Stimulated activated CD8-positive, alpha-beta memory T cell treated with anti-CD3 and anti-CD28 coated beads, Interleukin-12 subunit alpha, Interleukin-12 subunit beta, amount 100 ng/mL, for 4 hours (primary cell): ENCODE results near the gene ARHGAP25.

Experiments
- DNase-seq: peaks from one replicate; pipeline ENCODE4 v3.0.0-alpha.2; 2020; ENCODE audit warnings: low read depth

The ARHGAP25 gene

DNA sequence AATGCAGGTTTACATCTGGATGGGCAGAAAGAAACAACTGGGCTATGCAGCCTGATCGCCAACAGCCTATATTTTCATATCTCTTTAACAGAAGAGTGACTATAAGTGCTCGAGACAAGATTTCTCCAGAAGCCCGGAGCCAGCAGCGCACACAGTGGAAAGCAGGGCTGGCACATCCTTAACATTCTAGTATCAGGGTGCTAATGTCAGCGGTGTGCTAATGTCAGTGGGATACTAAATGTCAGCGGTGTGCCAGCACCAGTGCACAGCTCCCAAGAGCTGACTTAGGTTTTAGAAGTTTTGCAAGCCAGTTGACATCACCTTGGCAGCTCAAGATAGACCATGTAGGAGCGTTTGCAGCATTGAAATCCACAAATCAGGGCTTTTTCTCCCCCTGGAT, 128.3 kb downstream of the ARHGAP25 start:
- no peak for DNase-seq

DNA sequence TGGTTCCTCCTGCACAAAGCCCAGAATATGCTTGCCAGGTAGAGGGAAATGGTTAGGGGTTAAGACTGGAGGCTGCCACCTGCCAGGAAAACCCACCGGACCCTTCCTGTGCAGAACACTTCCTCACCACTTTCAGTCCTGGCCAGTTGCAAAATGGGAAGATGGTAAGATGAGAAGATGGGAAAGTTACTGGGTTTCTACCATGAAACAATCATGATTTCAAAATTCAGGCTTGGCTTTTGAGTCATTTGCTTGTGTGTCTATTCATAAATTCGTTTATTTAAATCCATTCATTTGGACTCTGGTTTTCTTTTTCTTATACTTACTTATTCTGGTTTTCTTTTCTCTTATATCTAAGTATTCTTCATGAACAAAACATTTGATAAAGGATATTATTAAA, 129.4 kb downstream of the ARHGAP25 start:
- DNase-seq = no peak

DNA sequence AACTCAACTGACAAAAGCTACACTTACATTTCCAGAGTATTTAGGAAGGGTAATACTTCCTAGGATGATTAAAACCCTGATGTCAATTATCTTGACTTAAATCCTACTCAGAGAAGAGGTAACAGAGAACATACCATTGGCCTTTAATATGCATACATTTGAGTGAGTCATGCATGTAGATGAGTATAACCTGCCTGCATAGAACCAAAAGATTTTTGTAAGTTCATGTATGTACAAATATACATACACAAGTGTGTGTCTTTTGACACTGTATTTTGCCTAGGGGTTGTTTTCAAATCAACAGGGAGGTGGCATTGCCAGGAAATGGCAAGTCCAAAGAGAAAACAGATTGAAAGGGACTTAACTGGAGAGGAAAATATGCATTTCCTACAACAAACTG, 130.5 kb downstream of the ARHGAP25 start:
- no peak for DNase-seq

DNA sequence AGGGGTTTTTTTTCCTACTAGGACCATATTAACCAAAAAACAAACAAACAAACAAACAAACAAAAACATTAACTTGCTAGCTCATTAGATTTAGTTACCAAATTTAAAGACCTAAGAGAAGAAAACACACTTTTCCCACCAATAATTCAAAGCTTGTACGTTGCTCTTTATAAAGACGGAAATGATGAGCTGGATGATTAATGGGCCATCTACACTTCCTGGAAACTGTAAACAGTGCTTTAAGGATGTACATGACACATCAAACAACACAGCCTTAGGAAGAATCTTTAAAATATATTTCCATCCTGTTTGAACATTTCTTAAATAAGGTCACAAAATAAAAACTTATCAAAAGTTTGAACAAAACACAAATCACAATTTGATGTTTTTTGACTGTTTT, 135.6 kb downstream of the ARHGAP25 start:
- DNase-seq = no peak

DNA sequence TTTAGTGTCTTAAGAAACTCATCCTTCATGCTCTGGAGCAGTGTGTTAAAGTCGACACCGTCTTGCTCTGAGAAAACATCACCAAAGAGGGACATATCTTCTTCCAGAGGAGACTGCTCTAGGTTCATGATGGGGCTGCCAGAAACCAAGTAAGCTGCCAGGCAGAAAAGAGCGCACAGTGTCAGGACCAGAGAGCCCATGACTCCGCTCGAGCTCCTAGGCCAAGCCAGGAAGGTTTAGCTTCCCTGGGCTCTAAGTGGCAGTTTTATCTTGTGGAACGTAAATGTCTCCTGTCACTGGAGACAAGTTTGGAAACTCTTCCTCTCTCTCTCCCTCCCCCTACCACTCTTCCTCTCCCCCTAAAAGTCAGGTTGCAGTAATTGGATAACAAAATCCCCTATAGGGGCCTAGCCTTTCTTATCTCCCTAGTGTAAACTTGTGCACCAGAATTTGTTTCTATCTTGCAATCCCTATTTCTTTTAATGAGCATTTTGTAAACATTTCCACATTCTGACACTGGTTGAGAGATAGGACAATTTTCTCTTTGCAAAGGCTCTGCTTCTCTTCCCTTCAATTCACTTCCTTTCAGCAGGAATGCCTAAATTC, 136.7 kb downstream of the ARHGAP25 start, which contains the start of gene BMP10:
Gene BMP10 (minus strand): TSS at position 239 of the 606 bp plus-strand sequence. CDS start 39 bp downstream, at position 200.
- no peak for DNase-seq
